ENCODE results near the gene TANGO6.

Gene TANGO6

DNA sequence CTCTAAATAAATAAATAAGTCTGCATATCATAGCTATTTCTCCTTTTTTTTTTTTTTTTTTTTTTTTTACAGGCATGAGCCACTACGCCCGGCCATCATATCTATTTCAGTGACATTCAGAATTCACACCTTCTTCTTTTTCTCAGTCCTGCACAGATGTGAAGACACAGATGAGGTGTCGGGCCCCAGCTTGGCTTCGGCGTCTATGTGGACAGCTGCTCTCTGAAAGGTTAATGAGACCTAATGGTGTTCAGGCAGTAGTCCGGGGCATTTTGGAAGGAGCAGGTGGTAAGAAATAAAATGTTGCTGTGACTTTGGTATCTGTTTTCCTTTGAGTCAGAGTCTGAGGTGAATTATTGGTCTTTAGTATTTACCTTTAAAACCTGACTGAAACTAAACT is 23.6 kb downstream of the TANGO6 start:
- DNase-seq (ENCODE audit: low read depth in 2 of 2): no peak

- no peak for DNase-seq (ENCODE audit: low read depth in 2 of 2)
These were observed 26.3 kb downstream of the TANGO6 start for GRCh38 chr16:68869492-68870088.

DNA sequence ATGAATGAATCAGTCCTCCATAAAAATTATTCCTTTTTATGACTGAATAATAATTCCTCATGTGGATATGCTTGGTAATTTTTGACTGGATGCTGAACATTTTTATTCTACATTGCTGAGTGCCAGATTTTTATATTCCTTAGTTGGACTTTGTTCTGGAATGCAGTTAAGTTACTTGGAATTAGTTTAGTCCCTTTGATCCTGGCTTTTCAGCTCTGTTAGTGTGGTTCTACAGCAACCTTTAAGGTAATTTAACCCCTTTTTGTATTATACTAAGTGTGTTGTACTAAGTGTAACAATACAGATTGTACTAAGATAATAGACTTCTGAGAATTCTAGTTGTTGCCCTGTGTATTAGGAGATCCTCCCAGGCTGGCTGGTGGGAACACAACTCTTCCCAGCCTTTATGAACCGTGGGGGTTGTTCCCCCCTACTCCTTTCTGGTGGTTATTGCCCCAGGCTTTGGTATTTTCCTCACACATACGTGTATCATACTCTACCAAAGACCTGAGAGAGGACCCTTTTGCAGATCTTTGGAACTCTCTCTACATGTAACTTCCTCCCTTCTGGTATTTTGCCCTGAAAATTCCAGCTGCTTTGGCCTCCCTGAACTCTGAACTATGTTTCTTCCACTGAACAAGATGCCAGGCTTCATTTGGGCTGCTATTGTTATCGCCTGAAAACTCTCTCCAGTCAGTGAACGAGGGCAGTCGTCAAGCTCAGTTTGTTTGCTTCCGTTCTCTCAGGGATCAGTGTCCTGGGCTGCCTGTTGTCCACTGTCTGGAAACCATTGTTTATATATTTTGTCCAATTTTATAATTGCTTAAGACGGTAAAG is 30.5 kb downstream of the TANGO6 start:
- DNase-seq (ENCODE audit: low read depth in 2 of 2): no peak

- no peak for DNase-seq (ENCODE audit: low read depth in 2 of 2)
These were observed 32.5 kb downstream of the TANGO6 start for GRCh38 chr16:68875871-68876270.

DNA sequence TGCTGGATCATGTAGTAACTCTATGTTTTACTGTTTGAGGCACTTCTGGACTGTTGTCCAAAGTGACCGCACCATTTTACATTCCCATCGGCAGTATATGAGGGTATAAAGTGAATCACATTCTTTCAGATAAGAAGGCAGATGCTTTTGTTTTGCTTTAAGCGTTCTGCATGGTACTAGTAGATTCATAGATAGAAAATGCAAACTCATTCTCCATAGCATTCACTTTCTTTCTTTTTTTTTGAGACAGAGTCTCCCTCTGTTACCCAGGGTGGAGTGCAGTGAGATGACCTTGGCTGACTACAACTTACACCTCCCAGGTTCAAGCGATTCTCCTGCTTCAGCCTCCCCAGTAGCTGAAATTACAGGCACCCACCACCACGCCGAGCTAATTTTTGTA is 40.4 kb downstream of the TANGO6 start:
- no peak for DNase-seq (ENCODE audit: low read depth in 2 of 2)

DNA sequence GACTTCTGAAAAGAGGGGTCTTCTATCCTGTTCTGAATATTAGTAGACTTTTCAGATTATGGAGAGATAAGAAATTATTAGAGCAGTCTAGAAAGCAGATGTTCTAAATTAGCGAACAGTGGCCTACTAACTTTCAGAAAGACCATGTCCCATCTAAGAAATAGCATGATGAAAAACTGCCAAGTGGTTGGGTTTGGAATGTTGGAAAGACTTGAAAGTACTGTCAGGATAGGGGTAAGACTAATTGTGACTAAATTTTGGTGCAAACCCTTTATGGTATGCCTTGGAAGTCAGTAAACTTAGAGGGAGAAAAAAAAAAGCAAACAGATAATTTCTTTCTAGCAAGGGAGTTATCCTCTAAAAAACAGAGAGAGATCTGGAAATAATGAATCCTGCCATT is 41.1 kb downstream of the TANGO6 start:
- no peak for DNase-seq (ENCODE audit: low read depth in 2 of 2)

GRCh38 chr16:68884861-68885720 is 41.8 kb downstream of the TANGO6 start:
- DNase-seq (ENCODE audit: low read depth in 2 of 2): no peak

DNA sequence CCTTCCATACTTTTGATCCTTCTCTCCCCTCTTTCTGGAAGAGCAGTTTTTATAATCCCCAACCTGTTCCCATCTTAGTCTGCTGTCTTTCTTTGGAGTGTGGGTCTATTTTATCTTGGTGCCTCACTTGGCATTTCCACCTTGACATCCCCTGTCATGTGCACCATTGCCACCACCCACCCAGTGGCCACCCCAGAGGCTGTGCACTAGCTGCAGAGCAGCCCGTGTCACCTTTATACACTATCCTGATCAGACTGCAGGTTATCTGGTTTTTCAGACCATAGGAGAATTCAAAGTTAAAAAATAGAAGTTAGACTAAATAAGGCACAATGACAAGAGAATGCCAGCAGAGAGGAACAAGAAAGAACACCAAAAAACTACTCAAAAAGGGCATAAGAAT is 43.8 kb downstream of the TANGO6 start:
- no peak for DNase-seq (ENCODE audit: low read depth in 2 of 2)

DNA sequence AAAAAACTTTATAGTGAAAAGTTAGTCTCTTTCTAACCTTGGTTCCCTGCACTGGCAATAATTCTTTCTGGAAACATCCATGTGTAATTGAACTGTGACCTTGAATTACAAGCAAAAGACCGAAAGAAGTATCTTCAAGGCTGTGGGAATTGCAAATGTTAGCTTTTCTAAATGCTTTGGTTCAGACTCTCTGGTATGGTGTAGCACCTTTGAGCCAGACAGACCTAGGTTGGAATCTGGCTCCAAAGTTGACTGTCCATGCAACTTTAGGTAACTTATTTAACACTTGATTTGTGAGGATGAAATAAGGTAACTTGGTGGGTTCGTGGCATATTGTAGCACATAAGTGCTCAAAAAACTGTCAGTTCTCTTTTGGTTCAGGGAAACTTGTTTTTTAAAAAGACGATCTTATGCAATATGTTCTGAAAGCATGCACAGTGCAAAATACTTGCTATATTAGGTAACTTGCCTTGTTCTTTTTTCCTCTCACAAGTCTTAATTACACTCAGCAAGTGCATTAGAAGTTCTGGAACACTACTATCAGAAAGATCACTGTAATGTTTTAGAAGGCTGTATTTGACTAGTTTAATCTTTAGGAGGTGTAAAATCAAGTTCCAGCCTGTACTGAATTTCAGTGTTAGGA is 46.3 kb downstream of the TANGO6 start:
- no peak for DNase-seq (ENCODE audit: low read depth in 2 of 2)

- DNase-seq (ENCODE audit: low read depth in 2 of 2): no peak
These were observed 48.9 kb downstream of the TANGO6 start for GRCh38 chr16:68892214-68892613.

DNA sequence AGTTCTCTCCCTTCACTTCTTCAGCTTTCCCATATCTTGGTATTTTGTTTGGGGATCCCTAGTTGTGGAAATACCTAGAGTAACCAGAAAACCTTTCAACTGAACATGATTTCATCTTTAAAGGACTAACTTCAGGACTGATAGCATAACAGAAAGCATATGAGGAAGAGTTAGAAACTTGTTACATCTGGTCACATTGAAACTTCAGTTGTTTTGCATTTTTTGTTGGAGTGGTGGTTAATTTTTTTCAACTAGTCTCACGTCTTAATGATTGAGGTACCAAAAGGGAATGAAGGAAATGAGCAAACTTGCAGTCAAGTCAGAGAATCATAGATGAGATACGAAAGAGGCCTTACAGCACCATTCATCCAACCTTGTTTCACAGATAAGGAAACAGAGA is 49.6 kb downstream of the TANGO6 start:
- no peak for DNase-seq (ENCODE audit: low read depth in 2 of 2)

DNA sequence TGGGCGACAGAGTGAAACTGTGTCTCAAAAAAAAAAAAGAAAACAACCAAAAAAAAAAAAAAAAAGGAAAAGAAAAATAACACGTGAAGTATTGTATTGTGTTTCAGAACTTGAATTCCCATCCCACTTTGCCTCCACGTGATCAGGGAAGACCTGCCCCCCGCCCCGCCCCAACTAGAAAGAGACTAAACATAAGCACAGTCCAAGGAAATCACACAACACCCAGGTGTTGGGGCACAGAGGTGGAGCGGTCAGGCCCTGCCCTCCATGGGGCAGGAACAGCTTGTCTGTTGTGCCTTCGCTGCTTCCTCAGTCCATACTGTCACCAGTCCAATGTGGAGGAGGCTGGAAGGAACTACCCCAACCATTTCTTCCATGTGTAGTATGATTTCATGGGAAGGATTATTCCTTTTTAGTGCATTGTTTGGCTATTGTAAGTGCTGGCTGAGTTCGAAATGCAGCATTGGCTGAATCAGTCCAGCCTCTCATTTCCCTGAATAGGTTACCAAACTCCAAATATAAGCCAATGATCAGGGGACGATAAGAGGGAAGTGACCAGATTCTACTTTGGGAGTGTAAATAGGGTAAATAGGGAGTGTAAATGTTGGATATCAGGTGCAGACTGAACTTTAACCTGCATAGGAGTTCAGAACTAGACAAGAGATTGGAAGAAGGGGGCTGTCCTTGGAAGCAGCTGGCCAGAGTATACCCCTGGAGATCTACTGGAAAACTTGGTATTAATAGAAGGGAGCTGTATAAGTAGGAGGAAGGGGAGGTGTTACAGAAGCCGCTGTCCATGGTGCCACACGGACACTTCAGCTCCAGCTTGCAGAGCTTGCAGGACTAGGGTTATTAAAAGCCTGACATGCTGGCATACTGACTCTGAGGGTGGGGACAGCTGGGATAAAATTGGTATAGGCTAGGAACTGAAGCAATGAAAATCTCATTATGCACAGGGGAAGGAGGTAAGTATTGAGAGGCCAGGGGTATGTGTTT is 50.7 kb downstream of the TANGO6 start:
- no peak for DNase-seq (ENCODE audit: low read depth in 2 of 2)

- DNase-seq (ENCODE audit: low read depth in 2 of 2): no peak
These were observed 51.4 kb downstream of the TANGO6 start for GRCh38 chr16:68894714-68895113.

- no peak for DNase-seq (ENCODE audit: low read depth in 2 of 2)
These were observed 54.7 kb downstream of the TANGO6 start for GRCh38 chr16:68898026-68898425.

- no peak for DNase-seq (ENCODE audit: low read depth in 2 of 2)
These were observed 56.7 kb downstream of the TANGO6 start for GRCh38 chr16:68900009-68900408.

DNA sequence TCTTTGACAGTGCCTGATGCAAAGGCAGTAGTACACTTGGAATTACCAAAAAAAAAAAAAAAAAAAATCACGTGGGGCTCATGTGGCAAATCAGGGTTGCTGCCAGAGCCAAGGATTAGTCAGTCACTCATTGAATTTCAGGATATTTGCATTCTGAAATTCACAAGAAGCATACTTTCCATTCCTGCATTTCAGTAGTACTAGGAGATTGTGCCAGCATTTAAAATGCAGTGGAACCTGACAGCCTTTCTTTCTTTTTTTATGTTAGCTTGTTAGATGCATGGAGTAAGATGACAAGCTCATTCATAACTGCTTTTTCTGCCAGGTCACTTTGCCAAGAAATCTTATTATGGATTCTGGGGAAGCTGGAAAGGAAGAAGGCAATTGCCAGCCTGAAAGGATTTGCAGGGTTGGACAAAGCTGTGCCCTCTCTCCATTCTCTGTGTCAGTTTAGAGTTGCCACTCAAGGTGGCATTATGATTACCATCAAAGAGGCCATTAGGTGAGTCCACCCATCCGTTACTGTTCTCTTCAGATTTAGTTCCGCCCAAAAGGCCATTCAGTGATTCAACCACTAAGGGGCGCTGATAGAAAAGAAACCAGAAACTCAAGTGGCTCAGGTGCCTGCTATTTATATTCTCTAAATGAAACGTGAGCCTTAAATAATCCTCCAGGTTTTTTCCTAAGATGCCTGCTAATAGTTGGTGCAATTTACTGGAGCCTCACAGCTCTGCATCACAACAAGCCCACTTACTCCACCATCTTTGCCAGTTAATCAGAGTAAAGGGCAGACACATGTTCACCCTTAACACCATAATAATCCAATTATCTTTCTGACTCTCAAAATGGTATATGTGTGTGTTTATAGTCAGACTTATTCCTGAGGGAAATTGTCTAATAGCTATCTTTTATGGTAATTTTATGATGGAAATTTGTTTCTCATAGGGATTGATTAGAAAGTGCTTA is 59.0 kb downstream of the TANGO6 start:
- no peak for DNase-seq (ENCODE audit: low read depth in 2 of 2)

DNA sequence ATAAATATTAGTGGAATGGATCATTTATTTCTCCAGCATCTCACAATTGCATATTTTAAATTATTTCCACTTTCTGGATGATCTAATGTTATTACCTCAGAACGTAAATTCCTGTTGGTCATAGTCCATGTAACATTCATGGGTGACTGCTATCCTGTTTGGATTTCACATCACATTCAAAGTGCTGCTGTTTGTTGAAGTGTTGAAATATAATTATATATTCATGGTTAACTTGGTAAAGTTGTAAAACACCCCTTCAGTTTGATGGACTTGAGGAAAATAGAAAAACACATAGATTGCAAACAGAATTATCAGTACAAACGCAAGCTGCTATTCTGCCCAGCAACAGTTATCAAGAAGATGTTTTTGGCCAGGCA is 59.6 kb downstream of the TANGO6 start:
- no peak for DNase-seq (ENCODE audit: low read depth in 2 of 2)

DNA sequence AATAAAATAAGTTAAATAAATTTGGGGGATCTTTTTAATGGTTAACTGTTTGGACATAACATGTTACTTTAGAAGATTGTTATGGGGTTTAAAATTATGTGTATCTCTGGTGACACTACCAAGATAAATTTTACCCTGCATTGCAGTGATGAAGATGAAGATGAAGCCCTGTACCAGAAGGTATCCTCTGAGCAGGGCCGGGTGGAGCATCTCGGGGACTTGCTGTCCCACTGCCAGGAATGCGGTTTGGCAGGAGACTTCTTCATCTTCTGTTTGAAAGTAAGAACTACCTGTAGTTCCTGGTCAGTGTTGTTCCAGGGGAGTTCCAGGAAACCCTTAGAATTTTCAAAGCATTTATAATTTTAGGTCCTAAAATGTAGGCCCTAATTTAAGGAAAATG is 64.0 kb downstream of the TANGO6 start:
- DNase-seq (ENCODE audit: low read depth in 2 of 2): no peak

DNA sequence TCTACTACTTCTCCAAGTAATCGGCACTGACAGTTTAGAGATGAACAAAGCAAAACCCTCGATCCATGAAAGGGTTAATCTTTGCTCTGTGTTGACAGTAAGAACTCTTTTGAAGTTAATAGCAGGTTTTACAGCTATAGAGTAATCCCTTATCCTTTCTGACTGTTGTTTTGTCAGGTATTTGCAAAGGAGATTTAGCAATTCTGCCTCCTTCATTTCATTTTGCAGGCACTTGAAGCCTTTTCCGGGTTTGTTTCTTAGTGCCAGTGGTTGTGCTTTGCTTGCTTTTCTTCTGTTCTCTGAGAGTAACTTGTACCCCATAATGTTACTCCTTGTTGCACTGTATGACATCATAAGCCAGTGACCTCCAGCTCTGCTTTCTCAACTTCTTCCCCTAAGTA is 64.5 kb downstream of the TANGO6 start:
- no peak for DNase-seq (ENCODE audit: low read depth in 2 of 2)

Measured in stimulated activated CD4-positive, alpha-beta T cell treated with anti-CD3 and anti-CD28 coated beads, Interleukin-4, amount 100 ng/mL, for 48 hours (primary cell).